ENCODE measurements around the gene KLHL29.

The KLHL29 gene

DNA sequence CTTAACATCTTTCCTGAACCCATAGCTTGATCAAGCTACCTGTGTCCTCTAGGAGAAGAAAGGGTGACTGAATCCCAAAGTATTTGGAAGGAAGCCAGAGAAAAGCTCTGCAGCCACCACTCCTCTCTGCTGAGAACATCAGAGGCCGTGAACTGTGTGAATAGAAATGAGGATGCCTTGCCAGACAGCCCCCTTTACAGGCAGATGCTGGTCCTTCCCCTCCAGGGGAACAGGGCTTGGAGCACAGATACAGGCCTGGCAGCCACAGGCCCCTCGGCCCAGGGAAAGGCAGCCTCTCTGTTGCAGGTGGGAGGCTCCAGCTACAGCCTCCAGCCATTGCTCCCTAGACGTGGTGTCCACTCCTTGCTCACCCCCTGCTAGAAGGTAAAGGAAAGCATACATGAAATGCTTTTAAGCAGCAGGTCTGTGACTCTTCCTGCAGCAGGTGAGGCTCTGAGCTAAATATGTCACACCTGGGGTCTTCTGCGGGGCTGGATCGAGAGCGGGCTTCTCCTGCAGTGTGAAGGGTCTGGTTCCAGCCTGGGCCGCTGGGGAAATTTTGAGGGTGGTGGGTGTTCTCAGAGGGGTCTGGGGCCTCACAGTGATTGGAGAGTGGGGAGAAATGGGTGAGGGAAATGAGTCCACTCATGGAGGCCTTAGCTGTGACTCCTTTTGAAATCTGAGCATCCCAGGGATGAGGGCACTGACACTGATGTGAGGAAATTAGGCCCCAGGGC lies 234.0 kb downstream of the KLHL29 start:
- DNase-seq: no peak
- intact Hi-C loops (cut with DNase I): no loop called here

DNA sequence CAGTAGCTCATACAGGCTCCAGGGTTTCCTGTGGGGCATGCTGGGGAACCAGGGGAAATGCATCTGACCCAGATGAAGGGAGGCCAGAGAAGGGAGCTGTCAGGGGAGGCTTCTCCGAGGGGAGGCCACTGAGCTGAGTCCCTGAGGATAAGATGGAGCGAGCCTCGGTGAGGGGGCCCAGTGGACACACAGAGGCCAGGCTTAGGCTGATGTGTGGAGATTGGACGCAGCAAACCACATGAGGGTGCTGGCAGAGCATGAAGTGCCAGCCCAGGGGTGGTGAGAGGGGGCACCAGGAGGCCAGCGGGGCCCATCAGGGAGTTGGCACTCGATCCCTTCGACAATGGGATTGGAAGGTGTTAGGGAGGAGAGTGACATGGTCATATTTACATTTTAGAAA lies 235.0 kb downstream of the KLHL29 start:
- intact Hi-C loops (cut with DNase I): no loop called here
- DNase-seq: no peak

DNA sequence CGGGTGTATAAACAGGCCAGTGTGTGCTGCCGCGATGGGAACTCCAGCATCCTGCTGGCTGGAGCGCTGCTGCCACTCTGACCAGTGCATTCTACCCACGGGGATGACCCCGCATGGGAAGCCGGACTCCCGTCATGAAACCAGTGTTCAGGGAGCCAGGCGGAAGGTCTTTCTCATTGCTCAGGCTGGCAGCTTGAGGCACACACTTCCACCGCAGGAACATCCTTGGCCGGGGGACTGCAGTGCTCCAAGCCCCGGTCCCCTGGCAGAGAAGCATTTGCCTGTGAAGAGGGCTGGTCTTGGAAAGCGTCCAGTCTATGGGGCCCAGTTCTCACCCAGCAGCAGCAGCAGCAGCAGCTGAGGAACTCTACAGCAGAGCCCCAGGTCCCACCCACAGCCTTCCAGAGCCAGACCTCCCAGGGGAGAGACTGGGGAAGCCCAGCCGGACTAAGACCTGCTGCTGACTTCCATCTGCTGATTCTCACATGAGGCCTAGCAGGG lies 235.9 kb downstream of the KLHL29 start:
- DNase-seq: no peak
- intact Hi-C loops (cut with DNase I): no loop called here

DNA sequence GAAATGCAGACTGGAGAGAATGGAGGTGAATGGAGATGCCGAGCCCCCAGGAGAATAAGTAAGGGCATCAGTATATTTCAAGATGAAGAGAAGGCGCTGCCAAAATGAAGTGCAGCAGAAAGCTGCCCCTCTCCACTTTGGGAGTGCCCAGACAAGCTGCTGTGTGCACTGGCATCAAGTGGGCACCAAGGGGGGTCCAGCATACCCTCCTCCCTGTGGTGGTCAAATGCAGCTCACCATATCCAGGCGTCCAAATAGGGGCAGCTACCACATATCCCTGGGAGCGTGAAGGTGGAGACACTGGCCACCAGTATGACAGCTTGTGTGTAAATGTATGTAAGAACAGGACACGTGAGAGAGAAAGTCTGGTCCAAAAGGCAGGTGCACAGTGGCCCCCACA lies 236.6 kb downstream of the KLHL29 start:
- intact Hi-C loops (cut with DNase I): no loop called here
- no peak for DNase-seq

DNA sequence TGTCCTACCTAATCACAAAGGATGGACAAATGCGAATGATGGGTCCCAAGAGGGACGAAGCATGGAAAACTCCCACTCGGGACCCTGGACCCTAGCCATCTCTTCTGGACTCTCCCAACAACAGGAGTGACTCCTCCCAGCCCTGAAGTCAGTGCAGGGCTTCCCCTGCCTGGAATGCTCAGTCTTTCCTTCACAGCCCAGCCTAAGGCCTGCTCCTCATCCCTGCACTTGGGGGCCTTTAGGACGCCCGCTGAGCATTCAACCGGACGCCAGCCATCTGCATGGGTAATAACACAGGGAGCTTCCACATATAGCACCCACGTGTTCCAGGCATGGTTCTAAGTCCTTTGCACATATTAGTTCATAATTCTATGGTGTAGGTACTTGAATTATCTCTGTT lies 237.5 kb downstream of the KLHL29 start:
- intact Hi-C loops (cut with DNase I): no loop called here
- no peak for DNase-seq

DNA sequence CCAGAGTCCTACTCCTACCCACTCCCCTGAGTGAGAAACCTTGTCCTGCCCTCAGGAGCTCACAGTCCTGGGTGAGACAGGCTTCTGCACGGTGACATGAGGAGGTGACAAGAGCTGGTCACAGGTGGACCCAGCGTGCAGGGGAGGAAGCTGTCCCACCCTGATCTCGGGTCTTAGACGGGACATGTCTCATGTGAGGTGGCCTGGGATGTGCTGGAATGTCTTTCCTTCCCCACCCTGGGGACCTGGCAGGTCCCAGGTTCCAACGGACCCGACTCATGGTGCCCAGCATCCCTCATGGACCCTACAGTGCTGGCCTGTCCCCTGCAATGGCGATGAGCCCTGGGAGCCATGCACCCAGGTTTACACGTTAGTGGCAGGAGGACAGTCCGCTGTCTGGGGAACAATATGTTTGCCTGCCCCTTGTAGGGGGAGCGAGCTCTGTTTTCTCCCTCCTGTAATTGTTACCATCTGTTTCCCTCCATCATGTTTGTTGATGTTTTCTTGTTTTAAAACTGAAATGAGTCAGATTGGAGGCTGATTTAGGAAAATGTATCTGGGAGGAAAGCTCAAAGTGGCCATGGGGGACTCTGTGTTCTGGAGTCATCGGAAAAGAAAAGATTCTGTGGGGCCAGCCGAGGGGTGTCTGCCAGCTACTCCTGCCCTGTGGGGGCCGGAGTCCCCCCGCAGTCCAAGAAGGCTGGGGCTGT lies 238.1 kb downstream of the KLHL29 start:
- intact Hi-C loops (cut with DNase I): no loop called here
- DNase-seq: no peak

DNA sequence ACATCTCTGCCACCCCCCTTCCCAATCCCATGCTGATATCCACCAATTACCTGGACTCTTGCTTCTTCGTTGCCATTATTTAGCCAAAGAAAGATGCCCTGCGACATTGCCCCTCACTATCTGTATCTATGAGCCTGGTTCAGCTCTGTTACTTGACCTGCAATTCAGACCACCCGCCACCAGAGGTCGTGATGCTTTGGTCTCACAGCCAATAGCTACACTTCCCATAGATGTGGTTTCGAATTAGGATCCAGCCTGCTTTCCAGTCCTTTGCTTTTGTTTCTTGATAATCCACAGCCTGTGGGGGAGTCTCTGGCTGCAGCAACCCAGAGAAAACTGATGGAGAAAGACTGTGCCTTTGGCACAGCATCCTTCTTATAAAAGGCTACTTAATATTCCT lies 239.4 kb downstream of the KLHL29 start:
- intact Hi-C loops (cut with DNase I): no loop called here
- DNase-seq: no peak

DNA sequence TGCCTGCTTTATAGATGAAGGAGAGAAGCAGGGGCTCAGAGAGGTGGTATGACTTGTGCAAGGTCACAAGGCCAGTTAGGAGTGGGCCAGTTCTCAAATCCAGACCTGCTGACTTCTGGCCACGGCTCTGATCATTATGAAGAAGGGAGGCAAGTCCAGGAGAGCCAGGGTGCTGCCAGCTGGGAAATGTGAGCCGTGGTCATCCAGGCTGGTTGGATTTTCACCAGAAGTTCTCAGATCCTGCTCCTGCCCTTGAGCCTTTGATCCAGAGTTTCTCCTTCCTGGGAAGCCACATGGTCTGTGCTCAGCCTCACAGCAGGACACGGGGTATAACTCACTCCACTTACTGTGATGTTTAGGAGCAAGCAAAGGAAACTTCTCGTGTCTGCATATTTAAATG lies 239.9 kb downstream of the KLHL29 start:
- intact Hi-C loops (cut with DNase I): no loop called here

DNA sequence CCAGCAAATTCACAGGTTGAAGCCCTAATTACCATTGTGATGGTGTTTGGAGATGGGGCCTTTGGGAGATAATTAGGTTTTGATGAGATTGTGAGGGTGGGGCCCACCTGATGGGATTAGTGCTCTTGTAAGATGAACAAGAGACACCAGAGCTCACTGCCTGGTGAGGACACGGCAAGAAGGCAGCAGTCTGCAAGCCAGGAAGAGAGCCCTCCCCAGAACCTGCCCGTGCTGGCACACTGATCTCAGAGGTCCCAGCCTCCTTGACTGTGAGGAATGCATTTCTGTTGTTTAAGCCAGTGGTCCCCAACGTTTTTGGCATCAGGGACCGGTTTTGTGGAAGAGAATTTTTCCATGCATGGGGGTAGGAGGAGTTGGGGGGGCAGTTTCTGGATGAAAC lies 240.7 kb downstream of the KLHL29 start:
- intact Hi-C loops (cut with DNase I): no loop called here
- no peak for DNase-seq

More for the DNA sequence above, 239.9 kb downstream of the KLHL29 start:
- no peak for DNase-seq

DNA sequence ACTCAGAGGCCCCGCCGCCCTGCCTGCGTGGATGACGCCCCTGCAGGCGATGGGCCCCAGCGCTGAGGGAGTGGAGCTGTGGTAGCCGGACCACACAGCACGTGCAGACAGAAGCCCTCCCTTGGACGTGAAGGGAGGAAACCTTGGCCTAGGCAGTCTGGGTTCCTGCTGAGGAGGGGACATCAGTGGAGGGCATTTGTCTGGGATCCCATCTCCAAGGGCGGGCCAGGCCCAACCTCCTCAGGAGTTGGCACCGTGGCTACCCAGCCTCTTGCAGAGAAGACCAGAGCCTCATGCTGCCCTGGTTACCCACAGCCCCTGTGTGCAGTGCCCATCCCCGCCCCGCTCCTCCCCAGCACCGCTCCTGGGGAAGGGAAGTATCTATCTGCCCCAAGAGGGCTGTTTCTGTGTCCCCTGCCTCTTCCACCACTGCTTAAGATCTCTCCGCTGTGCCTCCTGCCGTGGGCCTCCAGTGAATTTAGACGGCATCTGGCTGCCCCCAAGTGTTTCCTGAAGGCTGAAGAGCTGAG lies 241.8 kb downstream of the KLHL29 start:
- intact Hi-C loops (cut with DNase I): no loop called here
- no peak for DNase-seq

DNA sequence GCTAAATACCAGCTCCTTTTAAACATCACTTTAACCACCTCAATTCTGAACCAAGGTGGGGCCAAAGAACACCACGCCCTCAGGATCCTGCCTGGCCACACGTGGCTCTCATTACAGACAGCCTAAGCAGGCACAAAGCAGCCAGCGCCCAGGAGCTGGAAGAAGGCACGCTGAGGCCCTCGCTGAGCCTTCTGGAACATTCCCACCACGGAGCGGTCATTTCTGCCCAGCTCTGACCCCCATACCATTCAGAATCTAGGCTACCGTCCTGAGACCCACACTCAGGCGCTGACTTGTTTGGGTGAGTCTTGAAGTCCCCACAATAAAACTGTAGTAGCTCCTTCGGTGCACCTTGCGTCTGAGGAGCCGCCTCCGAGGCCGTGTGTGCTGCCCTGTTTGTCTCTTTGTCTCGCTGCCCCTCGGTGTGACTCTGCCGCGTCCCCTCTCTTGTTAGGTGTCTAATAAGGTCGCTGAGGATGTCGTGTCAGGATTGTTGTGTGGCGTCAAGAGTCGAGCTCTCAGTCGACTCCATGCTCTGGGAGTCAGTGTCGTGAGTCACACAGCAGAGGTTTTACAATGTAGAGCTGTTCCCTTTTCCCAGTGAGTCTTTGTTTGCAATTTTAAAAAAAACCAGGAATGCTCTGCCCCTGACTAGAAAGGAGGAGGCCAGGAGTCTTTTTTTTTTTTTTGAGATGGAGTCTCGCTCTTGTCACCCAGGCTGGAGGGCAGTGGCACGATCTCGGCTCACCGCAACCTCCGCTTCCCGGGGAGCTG lies 242.4 kb downstream of the KLHL29 start:
- intact Hi-C loops (cut with DNase I): no loop called here
- peak in 1 of 42 donors; percentile 61 for DNase-seq

DNA sequence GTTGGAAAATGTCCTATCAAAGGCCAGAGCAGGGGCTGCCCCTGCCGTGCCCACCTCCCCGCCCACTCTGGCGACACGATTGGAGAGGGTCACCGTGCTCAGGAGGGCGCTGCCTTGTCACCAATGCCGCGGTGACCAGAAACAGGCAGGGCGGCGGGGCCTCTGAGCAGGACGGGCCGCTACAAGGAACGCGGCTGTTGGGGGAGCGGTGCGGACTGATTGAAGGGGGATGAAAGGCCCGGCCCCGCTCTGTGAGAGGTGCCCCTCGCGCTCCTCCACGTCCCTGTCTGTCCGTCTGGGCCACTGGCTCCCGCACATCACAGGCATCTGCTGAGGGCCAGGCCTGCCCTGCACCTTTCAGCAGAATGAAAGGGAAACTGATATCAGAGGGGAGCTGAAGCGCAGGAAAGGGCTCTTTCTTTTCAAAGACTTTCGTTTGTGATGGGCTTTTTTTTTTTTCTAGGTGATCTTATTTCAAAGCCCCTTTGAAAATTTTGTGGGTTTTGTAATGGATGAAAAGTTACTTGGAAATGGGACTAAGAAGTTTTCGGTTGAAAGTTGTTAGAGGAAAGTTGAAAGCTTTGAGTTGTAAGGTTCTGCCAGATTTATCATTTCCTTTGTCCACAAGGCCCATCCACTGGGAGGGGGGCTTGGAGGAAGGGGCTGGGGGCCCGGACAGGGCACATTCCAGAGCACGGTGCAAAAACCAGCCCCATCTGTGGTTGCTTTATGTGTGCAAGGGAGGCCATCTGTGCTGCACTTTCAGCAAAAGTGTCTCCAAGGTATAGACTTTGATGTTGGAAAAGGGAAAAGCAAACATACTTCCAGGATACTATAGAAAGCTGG lies 244.2 kb downstream of the KLHL29 start:
- intact Hi-C loops (cut with DNase I): no loop called here
- no peak for DNase-seq

DNA sequence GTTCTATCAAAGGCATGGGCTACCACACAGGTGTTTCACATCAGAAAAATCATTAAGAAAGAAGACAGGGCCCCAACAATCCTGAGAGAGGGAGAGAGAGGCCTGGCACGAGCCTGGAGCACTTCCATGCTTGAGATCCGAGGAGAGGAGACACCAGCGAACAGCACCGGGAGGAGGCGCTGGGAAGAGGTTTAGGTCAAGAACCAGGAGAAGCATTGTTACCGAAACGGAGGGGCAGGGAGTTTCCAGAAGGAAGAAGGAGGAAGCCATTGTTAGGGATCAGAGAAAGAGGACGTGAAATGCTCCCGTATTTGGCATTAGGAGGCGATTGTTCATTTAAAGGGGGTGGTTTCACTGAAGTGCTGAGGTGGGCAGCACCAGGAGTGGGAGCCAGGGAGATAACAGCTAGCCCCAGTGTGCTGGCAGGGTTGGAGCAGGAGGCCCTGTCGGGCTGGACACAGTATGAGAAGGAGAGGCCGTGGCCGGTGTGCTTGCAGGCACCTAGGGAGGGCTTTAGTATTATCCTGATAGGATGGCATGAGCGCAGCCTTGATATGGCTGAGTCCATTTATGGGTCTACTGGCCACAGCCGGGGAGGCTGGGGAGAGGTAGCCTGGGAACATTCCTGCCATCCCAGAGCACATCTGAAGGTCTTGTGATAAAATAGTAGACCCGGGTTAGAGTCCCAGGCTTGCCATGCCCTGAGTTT lies 244.9 kb downstream of the KLHL29 start:
- intact Hi-C loops (cut with DNase I): no loop called here

DNA sequence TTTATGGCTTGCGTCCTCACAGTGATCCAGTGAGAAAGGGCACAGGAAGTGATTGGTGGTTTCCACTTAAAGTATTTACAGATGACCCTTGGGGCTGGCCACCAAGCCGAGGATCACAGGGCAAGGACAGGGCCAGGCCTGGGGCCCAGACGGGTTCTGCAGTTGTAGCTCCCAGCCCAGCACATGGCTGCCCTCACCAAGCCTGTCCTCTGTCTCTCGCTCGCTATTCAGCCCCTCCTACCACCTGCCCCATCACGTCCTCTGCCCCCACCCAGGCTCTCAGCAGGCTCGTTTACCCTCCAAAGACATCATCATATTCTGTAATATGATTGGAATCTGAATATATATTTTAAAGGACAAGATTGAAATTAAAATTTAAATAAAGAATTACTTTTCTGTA lies 246.0 kb downstream of the KLHL29 start:
- intact Hi-C loops (cut with DNase I): no loop called here
- DNase-seq: no peak

More for the DNA sequence above, 244.9 kb downstream of the KLHL29 start:
- no peak for DNase-seq

DNA sequence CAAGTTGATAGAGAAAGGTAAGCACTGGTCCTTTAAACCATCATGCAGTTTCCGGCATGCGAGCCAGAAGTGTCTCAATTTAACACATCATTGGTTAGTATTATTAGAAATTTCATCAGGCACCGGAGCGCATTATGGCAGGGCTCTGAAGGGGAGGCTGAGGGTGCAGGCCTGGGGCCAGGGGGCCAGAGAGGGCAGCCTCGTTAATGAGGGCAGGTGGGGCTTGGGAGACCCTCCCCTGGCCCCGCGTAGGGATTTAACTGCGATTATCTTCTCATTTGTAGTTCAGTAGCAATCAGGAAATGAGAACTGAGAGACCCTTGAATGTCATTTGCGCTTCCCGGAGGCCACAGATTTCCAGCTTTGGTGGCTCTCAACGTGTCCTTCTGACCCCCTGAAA lies 246.4 kb downstream of the KLHL29 start:
- no peak for DNase-seq

DNA sequence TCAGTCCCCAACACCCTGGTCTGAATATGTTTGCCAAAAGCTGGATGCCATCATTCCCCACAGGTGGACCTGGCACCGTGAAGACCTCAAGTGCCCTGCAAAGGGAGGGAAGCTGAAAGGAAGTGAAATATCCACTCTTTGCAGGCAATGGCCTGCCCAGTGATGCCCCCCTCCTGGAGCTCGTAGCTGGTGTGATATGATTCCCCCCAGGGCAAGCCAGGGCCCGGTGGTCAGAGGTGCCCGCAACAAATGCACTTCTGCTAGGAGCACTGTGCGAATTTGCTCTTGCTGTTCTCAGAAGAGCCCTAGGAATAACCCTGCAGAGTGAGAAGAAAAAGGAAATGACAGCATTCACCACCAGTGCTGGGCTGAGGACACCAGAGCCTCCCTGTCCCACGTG lies 247.4 kb downstream of the KLHL29 start:
- no peak for DNase-seq

More for the DNA sequence above, 246.4 kb downstream of the KLHL29 start:
- intact Hi-C loops (cut with DNase I): no loop called here

DNA sequence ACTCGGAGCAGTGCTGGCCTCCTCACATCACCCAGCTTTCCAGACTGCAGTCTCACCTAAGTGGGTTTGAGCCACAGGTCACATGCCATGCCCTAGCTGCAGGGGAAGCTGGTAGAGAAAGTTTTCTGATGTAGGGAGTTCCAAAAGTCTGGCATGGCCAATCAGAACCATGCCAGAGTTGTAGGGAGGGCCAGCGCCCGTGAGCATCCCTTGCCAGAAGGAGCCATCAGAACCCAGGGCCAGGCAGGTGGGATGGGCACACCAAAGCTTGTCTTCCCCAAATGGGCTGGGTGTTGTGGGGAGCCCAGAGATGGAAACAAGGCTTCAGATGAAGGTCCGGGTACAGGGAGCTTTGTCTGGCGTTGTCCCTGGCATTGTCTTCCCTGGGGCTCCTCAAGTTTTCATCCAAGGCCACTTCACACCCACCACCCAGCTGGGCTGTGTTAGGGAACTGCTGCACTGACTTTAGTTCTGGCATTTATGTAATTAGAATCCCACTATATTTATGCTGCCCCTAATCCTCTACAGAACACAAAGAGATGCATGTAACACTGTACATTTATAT lies 247.9 kb downstream of the KLHL29 start:
- DNase-seq: no peak
- intact Hi-C loops (cut with DNase I): no loop called here

More for the DNA sequence above, 247.4 kb downstream of the KLHL29 start:
- intact Hi-C loops (cut with DNase I): no loop called here

DNA sequence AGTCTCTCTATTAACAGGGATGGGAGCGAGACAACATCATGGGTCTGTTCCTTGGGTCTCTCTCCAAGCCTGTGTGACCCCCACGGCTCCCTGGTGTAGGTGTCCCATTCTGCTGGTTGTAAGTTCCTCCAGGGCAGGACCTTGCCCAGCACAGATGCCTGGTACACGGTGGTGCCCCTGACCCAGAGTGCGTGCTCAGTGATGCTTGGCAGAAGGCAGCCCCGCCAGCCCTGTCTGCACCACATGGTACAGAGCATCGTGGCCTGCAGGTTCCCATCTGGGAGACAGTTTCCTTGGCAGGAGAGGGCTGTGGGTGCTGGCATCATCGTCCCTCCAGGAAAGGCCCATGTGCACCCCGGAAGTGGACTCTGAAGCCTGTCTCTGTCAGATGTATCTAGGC lies 249.0 kb downstream of the KLHL29 start:
- DNase-seq: no peak
- intact Hi-C loops (cut with DNase I): no loop called here

All from head of caudate nucleus (tissue), 42 donors.